ENCODE measurements around the gene LDLRAD2. TPM values are rescaled to one million over a fixed set of nuclear protein-coding genes. Genes with fewer than 3 reads are reported as not detected.

LDLRAD2 gene
- total and polyA plus RNA-seq, 2 of the 4 experiments (the other 2 are of a cell fraction) = 0.05 TPM; not detected in 1

DNA sequence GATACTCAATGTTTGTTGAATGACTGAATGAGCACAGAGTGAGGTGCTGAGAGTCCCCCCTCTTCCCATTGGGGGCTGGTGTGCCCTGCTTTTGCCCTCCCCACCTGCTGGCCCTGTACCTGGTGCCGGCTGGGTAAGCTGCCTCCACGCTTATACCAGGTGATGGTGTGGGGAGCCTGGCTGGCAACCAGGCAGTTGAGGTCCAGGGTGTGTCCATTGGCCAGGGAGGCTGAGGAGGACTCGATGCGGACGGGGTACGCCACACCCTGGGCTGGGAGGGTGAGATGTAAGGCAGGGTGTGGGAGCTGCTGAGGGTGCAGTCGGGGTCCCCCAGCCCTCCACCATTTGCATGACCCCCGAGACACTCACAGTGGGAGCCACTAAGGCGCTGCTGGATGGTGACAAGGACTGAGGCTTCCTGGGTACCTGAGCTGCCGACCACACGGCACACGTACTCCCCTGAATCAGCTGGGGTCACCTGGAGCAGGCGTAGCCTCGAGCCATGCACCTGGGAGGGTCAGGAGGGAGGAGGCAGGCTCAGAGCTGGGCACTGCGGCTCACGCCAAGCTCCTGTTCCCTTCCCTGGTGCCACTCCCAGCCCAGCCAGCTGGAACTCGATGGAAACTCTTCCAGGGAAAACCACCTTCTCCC is 36.6 kb downstream of the LDLRAD2 start:
- Histone ChIP-seq H3K56ac (ENCODE audit: extremely low read depth, insufficient read depth, low read length) (no peak overlapping the region), H2BK15ac (ENCODE audit: low read depth, low read length) (no peak overlapping the region), H3K4ac (ENCODE audit: low read depth, low read length) (no peak overlapping the region), H4K5ac (ENCODE audit: low read depth, low read length) (no peak overlapping the region), H4K8ac (ENCODE audit: low read depth in 2 of 2, low read length in 2 of 2) (no peak overlapping the region), H2AK5ac (ENCODE audit: low read depth, low read length) (no peak overlapping the region), H3K4me1 (ENCODE audit: control insufficient read depth, insufficient read depth, low read length) (no peaks in the 10 kb centered on the region), H2AK9ac (replicated peaks; ENCODE audit: low read depth, low read length, poor library complexity) (no peak overlapping the region), H2BK20ac (ENCODE audit: low read depth, low read length) (no peak overlapping the region), H3K4me2 (ENCODE audit: low read depth, low read length) (no peak overlapping the region), H3K9ac (ENCODE audit: low read depth, low read length) (no peak overlapping the region), H3K23ac (ENCODE audit: low read depth, low read length) (no peak overlapping the region), H3K27ac (ENCODE audit: insufficient read depth, low read length) (no peak overlapping the region), H3K36me3 (ENCODE audit: control insufficient read depth, insufficient read depth, low read length) (peaks cover 68% of the 10 kb centered on the region), H2AFZ (replicated peaks; ENCODE audit: low read length, poor library complexity) (no peak overlapping the region), H3K14ac (replicated peaks; ENCODE audit: low read depth, low read length) (no peak overlapping the region), H4K20me1 (ENCODE audit: insufficient read depth, low read length) (no peaks in the 10 kb centered on the region; the same call in none of the 2 replicates), H3K27me3 (ENCODE audit: control insufficient read depth, insufficient read depth, low read length) (no peaks in the 10 kb centered on the region), H2BK5ac (ENCODE audit: low read depth, low read length, poor library complexity, severe bottlenecking) (no peak overlapping the region), H3K18ac (ENCODE audit: low read depth, low read length) (no peak overlapping the region), H2BK120ac (ENCODE audit: low read depth, low read length) (no peak overlapping the region), H4K91ac (ENCODE audit: insufficient read depth, low read depth, low read length) (no peak overlapping the region), H3K9me3 (ENCODE audit: control insufficient read depth, insufficient read depth, low read length) (no peaks in the 10 kb centered on the region), H3K79me1 (ENCODE audit: low read depth in 1 of 2, low read length in 2 of 2) (peaks cover 0 to 5% of the 10 kb centered on the region in 2 experiments; a peak in 1 of 4 replicates), H3K4me3 (ENCODE audit: insufficient read depth, low read depth, low read length) (no peak overlapping the region), H3K9me1 (ENCODE audit: insufficient read depth, low read length) (no peaks in the 10 kb centered on the region)
- POLR2A ChIA-PET (ENCODE audit: unreplicated experiment) = no interaction called here
- dilution Hi-C loops (cut with HindIII; ENCODE audit: low sequenced_read_pairs, unreplicated experiment) (no loop called here), intact Hi-C loops (cut with micrococcal nuclease) (no loop called here), in situ Hi-C loops (cut with MboI; ENCODE audit: low sequenced_read_pairs) (no loop called here)
- no TSS peak for BruUV-seq (replicated peaks)
- no peak for ATAC-seq (ENCODE audit: low read depth)
- no peak for DNase-seq
- TF ChIP-seq MAFK (IDR thresholded peaks at IDR 0.05; ENCODE audit: low read depth, low read length) (no peak), MAZ (IDR thresholded peaks at IDR 0.05; ENCODE audit: borderline replicate concordance, low read depth, low read length) (no peak), BHLHE40 (IDR thresholded peaks at IDR 0.05; ENCODE audit: low read depth, low read length) (no peak), FOS (IDR thresholded peaks at IDR 0.05; ENCODE audit: low read depth, low read length) (no peak), RCOR1 (IDR thresholded peaks at IDR 0.05; ENCODE audit: insufficient replicate concordance, low read length) (no peak), RAD21 (IDR thresholded peaks at IDR 0.05; ENCODE audit: low read length) (no peak), POLR2A (IDR thresholded peaks at IDR 0.05; ENCODE audit: low read depth, low read length) (no peak), RFX5 (IDR thresholded peaks at IDR 0.05; ENCODE audit: low read depth, low read length) (no peak), SMC3 (IDR thresholded peaks at IDR 0.05; ENCODE audit: low read depth, low read length) (no peak)
- TF ChIP-seq, protein P1, sequence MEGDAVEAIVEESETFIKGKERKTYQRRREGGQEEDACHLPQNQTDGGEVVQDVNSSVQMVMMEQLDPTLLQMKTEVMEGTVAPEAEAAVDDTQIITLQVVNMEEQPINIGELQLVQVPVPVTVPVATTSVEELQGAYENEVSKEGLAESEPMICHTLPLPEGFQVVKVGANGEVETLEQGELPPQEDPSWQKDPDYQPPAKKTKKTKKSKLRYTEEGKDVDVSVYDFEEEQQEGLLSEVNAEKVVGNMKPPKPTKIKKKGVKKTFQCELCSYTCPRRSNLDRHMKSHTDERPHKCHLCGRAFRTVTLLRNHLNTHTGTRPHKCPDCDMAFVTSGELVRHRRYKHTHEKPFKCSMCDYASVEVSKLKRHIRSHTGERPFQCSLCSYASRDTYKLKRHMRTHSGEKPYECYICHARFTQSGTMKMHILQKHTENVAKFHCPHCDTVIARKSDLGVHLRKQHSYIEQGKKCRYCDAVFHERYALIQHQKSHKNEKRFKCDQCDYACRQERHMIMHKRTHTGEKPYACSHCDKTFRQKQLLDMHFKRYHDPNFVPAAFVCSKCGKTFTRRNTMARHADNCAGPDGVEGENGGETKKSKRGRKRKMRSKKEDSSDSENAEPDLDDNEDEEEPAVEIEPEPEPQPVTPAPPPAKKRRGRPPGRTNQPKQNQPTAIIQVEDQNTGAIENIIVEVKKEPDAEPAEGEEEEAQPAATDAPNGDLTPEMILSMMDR (conservative IDR thresholded peaks at IDR 0.05; ENCODE audit: low read depth, low read length) = no peak
- WGBS, 2 experiments (ENCODE audit: extremely low coverage in 2 of 2, insufficient read length in 1 of 2) = no CpG with 5 or more reads among the region's 17 CpGs
- CTCF ChIA-PET = no interaction called here

All from IMR-90 (cell line).